Lower leg skin (tissue), 4 donors: Measurements from ENCODE around the gene MUS81. TPM values are rescaled to one million over a fixed set of nuclear protein-coding genes. Genes with fewer than 3 reads are reported as not detected.

Source experiments
- DNase-seq, 2 donors: peaks; one replicate each; pipeline ENCODE4 v3.0.0-alpha.2; 2019; ENCODE audit warnings: low spot score in 2 of 2
- H3K4me3 ChIP-seq: fragments of 200-600 bp; sonication (generic); 2 replicates; pipeline ENCODE4 v1.5.1; 2017; ENCODE audit warnings: mild to moderate bottlenecking, low read depth; ENCODE audit not compliant: poor library complexity, severe bottlenecking
- CTCF ChIP-seq, 3 donors: fragments of 450-650 bp; IDR thresholded peaks; one replicate each; pipeline ENCODE4 v1.5.1; 2016; ENCODE audit warnings: antibody characterized with exemption in 3 of 3, mild to moderate bottlenecking in 3 of 3, moderate library complexity in 2 of 3
- POLR2A ChIP-seq, 2 donors: fragments of 450-650 bp; IDR thresholded peaks; one replicate each; pipeline ENCODE4 v1.6.1; 2016 to 2017; ENCODE audit warnings: antibody characterized with exemption in 2 of 2, mild to moderate bottlenecking in 1 of 2, moderate library complexity in 1 of 2
- WGBS, 2 donors: methylation state at CpG; one replicate each; pipeline ENCODE4 v1.1.5; 2018; 5-methylcytosine and 5-hydroxymethylcytosine counted together
- intact Hi-C: fragments of 100-400 bp; cut with DNase I; formaldehyde crosslinking; loops from one replicate; pipeline ENCODE4 v1.15.0; 2023; ENCODE audit warnings: low total_unique reads
- total RNA-seq, 4 donors: library from RNA; depleted of rRNA; stranded (reverse); fragments of >200 nt; gene quantifications; one replicate each; pipeline ENCODE4 v1.1.0, GENCODE V29; 2016

MUS81 gene
- total RNA-seq, 4 donors from 2014 or later = 29.3 to 38.1 (median 37.1) TPM

- WGBS, 2 donors = 79 to 82% methylated on average over 11 of the region's 11 CpGs
- TF ChIP-seq POLR2A (IDR thresholded peaks at IDR 0.05) = no peak
- no peak for TF ChIP-seq CTCF (IDR thresholded peaks at IDR 0.05)
- intact Hi-C loops = no loop called here
- DNase-seq = no peak
- H3K4me3 ChIP-seq = no peak overlapping the region
Observed at GRCh38 chr11:65900899-65901180, 40.6 kb downstream of the MUS81 start.

- 23 to 27% methylated on average over 5 of the region's 5 CpGs for WGBS, 2 donors
- intact Hi-C loops = no loop called here
- TF ChIP-seq POLR2A (IDR thresholded peaks at IDR 0.05) (no peak), CTCF (IDR thresholded peaks at IDR 0.05) (no peak)
- no peak for DNase-seq
- no peak overlapping the region for H3K4me3 ChIP-seq
Observed at GRCh38 chr11:65903068-65903481, 42.8 kb downstream of the MUS81 start.

GRCh38 chr11:65903715-65904114 lies 43.5 kb downstream of the MUS81 start:
- WGBS, 2 donors = 73 to 76% methylated on average over 8 of the region's 8 CpGs
- DNase-seq = no peak
- TF ChIP-seq CTCF (IDR thresholded peaks at IDR 0.05) (no peak), POLR2A (IDR thresholded peaks at IDR 0.05) (no peak)
- no peak overlapping the region for H3K4me3 ChIP-seq
- intact Hi-C loops = no loop called here

GRCh38 chr11:65906602-65907001 lies 46.4 kb downstream of the MUS81 start:
- no peak for TF ChIP-seq POLR2A (IDR thresholded peaks at IDR 0.05)
- TF ChIP-seq CTCF (IDR thresholded peaks at IDR 0.05) = no peak
- intact Hi-C loops = no loop called here
- 85 to 92% methylated on average over 5 of the region's 5 CpGs for WGBS, 2 donors
- no peak overlapping the region for H3K4me3 ChIP-seq
- no peak for DNase-seq

- TF ChIP-seq POLR2A (IDR thresholded peaks at IDR 0.05) (no peak), CTCF (IDR thresholded peaks at IDR 0.05) (no peak)
- intact Hi-C loops = no loop called here
- 87 to 88% methylated on average over 6 of the region's 6 CpGs for WGBS, 2 donors
- no peak for DNase-seq
- H3K4me3 ChIP-seq = no peak overlapping the region
Observed at GRCh38 chr11:65907878-65908277, 47.6 kb downstream of the MUS81 start.

GRCh38 chr11:65911682-65912568 lies 51.7 kb downstream of the MUS81 start:
- DNase-seq = peak in 1 of 2 donors; percentile 95
- intact Hi-C loops = no loop called here
- 8 to 12% methylated on average over 14 of the region's 14 CpGs for WGBS, 2 donors
- TF ChIP-seq POLR2A (IDR thresholded peaks at IDR 0.05) (no peak), CTCF (IDR thresholded peaks at IDR 0.05) (no peak)
- H3K4me3 ChIP-seq = no peak overlapping the region
